PC-3 (cell line): ENCODE data around the gene PABPN1L. TPM values are rescaled to one million over a fixed set of nuclear protein-coding genes. Genes with fewer than 3 reads are reported as not detected.

Experiments used
- ATAC-seq: fragments of 200-7000 bp; cut with Tn5 transposase; 2 replicates; pipeline ENCODE4 v1.9.1; 2020; ENCODE audit warnings: mild to moderate bottlenecking, moderate library complexity
- BruUV-seq: library from RNA; stranded (reverse); fragments of 400-500 nt; replicated peaks from 2 replicates; lab custom pipeline; 2021; lab: Mats Ljungman, UMichigan
- CTCF ChIA-PET: fragments of 300-600 bp; sonication (Branson Sonifier 250); formaldehyde crosslinking; loops from one replicate; lab custom pipeline; 2022; ENCODE audit warnings: antibody characterized with exemption; lab: Charles Lee
- POLR2A ChIA-PET: fragments of 300-600 bp; sonication (Branson Sonifier 250); formaldehyde crosslinking; loops from one replicate; lab custom pipeline; 2022; ENCODE audit warnings: antibody characterized with exemption; ENCODE audit not compliant: unreplicated experiment; lab: Charles Lee
- DNase-seq: peaks from one replicate; pipeline ENCODE4 v3.0.0-alpha.2; 2015
- H2AFZ ChIP-seq: fragments of 300-600 bp; sonication (generic); 2 replicates; pipeline ENCODE4 v1.6.0; 2016; ENCODE audit warnings: antibody characterized with exemption, low read length
- H3F3A ChIP-seq: fragments of 300-600 bp; sonication (generic); one replicate; pipeline ENCODE4 v1.6.0; 2017; ENCODE audit warnings: antibody characterized with exemption, low read length, control low read depth, mild to moderate bottlenecking; ENCODE audit not compliant: unreplicated experiment
- H3K27ac ChIP-seq: fragments of 300-600 bp; sonication (generic); 2 replicates; pipeline ENCODE4 v1.5.1; 2016; ENCODE audit warnings: mild to moderate bottlenecking, low read length
- H3K27me3 ChIP-seq: fragments of 300-600 bp; sonication (generic); 2 replicates; pipeline ENCODE4 v1.6.1; 2016; ENCODE audit warnings: low read length, mixed read lengths
- H3K36me3 ChIP-seq: fragments of 300-600 bp; sonication (generic); 2 replicates; pipeline ENCODE4 v1.6.1; 2016; ENCODE audit warnings: low read depth, mixed run types, low read length, mixed read lengths
- H3K4me1 ChIP-seq: fragments of 300-600 bp; sonication (generic); 2 replicates; pipeline ENCODE4 v1.5.1; 2016; ENCODE audit warnings: low read length; ENCODE audit not compliant: insufficient read depth
- H3K4me2 ChIP-seq: fragments of 300-600 bp; sonication (generic); 2 replicates; pipeline ENCODE4 v1.6.0; 2016; ENCODE audit warnings: low read length
- H3K4me3 ChIP-seq: fragments of 300-600 bp; sonication (generic); 2 replicates; pipeline ENCODE4 v1.5.1; 2016; ENCODE audit warnings: mild to moderate bottlenecking, low read length, mixed read lengths
- H3K79me2 ChIP-seq: fragments of 300-600 bp; sonication (generic); 2 replicates; pipeline ENCODE4 v1.6.1; 2017; ENCODE audit warnings: low read length, mixed read lengths
- H3K9ac ChIP-seq: fragments of 300-600 bp; sonication (generic); 2 replicates; pipeline ENCODE4 v1.6.0; 2016; ENCODE audit warnings: mild to moderate bottlenecking, low read length
- H3K9me2 ChIP-seq: fragments of 300-600 bp; sonication (generic); replicated peaks from 2 replicates; pipeline ENCODE4 v1.6.1; 2016; ENCODE audit warnings: mixed run types, low read length, mixed read lengths
- H3K9me3 ChIP-seq: fragments of 300-600 bp; sonication (generic); 2 replicates; pipeline ENCODE4 v1.6.1; 2016; ENCODE audit warnings: low read length, mixed read lengths
- H4K20me1 ChIP-seq: fragments of 300-600 bp; sonication (generic); 2 replicates; pipeline ENCODE4 v1.6.1; 2016; ENCODE audit warnings: low read length, mixed read lengths
- CTCF ChIP-seq: fragments of 300-600 bp; sonication (generic); conservative IDR thresholded peaks from 2 replicates; pipeline ENCODE4 v1.5.1; 2017; ENCODE audit warnings: antibody characterized with exemption, low read depth, mild to moderate bottlenecking, low read length
- EZH2 ChIP-seq: fragments of 300-600 bp; sonication (generic); IDR thresholded peaks from one replicate; pipeline ENCODE4 v1.6.1; 2017; ENCODE audit warnings: antibody characterized with exemption, mild to moderate bottlenecking, low read length; ENCODE audit not compliant: unreplicated experiment
- EZH2phosphoT487 ChIP-seq: fragments of 300-600 bp; sonication (generic); IDR thresholded peaks from 2 replicates; pipeline ENCODE4 v1.6.1; 2018; ENCODE audit warnings: mild to moderate bottlenecking, antibody characterized with exemption, low read length, borderline replicate concordance
- intact Hi-C: fragments of 100-400 bp; cut with micrococcal nuclease; formaldehyde crosslinking; loops from 2 replicates; pipeline ENCODE4 v1.9.0; 2023
- total RNA-seq: library from RNA; depleted of rRNA; stranded (reverse); fragments of >200 nt; gene quantifications from 2 replicates; pipeline ENCODE4 v1.2.3, GENCODE V29; 2014

Gene PABPN1L
- total RNA-seq, 1 experiment from 2014 or later: not detected

DNA sequence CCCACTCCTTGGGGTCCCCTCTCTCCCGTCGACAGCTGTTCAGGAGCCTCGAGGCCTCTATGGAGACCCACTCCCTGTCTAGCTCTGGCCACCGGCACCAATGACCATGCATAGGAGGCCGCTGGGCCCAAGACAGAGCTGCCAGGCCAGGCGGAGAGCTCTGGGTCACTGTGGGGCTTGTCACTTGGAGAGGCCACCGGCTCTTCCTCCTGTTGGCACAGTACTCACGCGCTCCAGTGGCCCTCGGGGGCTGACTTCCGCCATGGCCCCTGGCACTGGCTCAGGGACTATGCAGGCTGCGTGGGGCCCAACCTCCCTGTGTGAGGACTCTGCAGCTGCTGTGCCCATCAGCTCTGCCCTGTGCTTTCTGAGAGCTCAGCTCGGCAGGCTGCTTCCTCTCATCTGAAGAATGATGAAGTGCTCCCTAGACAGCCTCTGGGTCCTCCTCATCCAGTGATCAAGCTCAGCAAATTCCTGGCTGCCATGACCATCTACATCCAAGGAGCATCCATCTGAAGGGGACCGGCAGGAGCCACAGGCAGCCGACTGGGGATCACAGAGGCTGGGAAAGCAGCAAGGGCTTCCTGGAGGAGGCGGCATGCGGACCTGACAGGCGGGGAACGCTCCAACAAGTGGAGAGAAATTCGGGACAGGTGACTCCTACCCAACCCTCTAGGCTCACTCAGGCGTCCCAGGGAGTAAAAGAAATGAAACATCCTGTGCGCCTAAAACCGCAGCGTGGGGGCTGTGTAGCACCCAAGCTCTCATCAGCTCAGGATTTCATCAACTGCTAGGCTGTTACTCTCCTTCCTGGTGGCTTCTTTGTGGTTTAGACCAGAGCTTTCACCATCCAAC lies 26.5 kb downstream of the PABPN1L start:
- intact Hi-C loops: no loop called here
- ChIA-PET POLR2A (no interaction called here), CTCF (no interaction called here)
- H3K9me3 ChIP-seq: no peaks in the 10 kb centered on the region
- H3K4me2 ChIP-seq: no peak overlapping the region
- H4K20me1 ChIP-seq: no peaks in the 10 kb centered on the region
- H3K4me3 ChIP-seq: no peak overlapping the region
- no peaks in the 10 kb centered on the region for H3K4me1 ChIP-seq
- TF ChIP-seq EZH2 (no peak), EZH2phosphoT487 (no peak), CTCF (no peak)
- no peaks in the 10 kb centered on the region for H3K9me2 ChIP-seq
- DNase-seq (no peak), ATAC-seq (no peak)
- no peak overlapping the region for H2AFZ ChIP-seq
- H3K79me2 ChIP-seq: no peaks in the 10 kb centered on the region
- H3K36me3 ChIP-seq: no peaks in the 10 kb centered on the region
- no TSS peak for BruUV-seq
- H3F3A ChIP-seq: no peaks in the 10 kb centered on the region
- H3K27ac ChIP-seq: no peak overlapping the region
- no peak overlapping the region for H3K9ac ChIP-seq
- no peaks in the 10 kb centered on the region for H3K27me3 ChIP-seq

GRCh38 chr16:88839026-88839529 lies 27.4 kb downstream of the PABPN1L start:
- ChIA-PET POLR2A (no interaction called here), CTCF (no interaction called here)
- intact Hi-C loops: no loop called here
- Histone ChIP-seq H3K4me3 (no peak overlapping the region), H3K4me2 (no peak overlapping the region), H3K4me1 (no peaks in the 10 kb centered on the region), H3K79me2 (no peaks in the 10 kb centered on the region), H2AFZ (no peak overlapping the region), H3K27ac (no peak overlapping the region), H3K9me3 (no peaks in the 10 kb centered on the region), H3K9ac (no peak overlapping the region), H3K27me3 (no peaks in the 10 kb centered on the region), H4K20me1 (no peaks in the 10 kb centered on the region), H3F3A (no peaks in the 10 kb centered on the region), H3K9me2 (no peaks in the 10 kb centered on the region), H3K36me3 (no peaks in the 10 kb centered on the region)
- DNase-seq (no peak), ATAC-seq (no peak)
- TF ChIP-seq EZH2 (no peak), EZH2phosphoT487 (no peak), CTCF (no peak)
- no TSS peak for BruUV-seq

- Histone ChIP-seq H3K4me1 (no peaks in the 10 kb centered on the region), H2AFZ (no peak overlapping the region), H3K27me3 (no peaks in the 10 kb centered on the region), H3K79me2 (no peaks in the 10 kb centered on the region), H3K36me3 (no peaks in the 10 kb centered on the region), H3K9ac (no peak overlapping the region), H3F3A (no peaks in the 10 kb centered on the region), H3K4me3 (no peak overlapping the region), H4K20me1 (no peaks in the 10 kb centered on the region), H3K4me2 (no peak overlapping the region), H3K9me3 (no peaks in the 10 kb centered on the region), H3K9me2 (no peaks in the 10 kb centered on the region), H3K27ac (no peak overlapping the region)
- ATAC-seq (no peak), DNase-seq (no peak)
- TF ChIP-seq EZH2 (no peak), CTCF (no peak), EZH2phosphoT487 (no peak)
- ChIA-PET CTCF (no interaction called here), POLR2A (no interaction called here)
- no TSS peak for BruUV-seq
- intact Hi-C loops: no loop called here
Observed at GRCh38 chr16:88838566-88838965, 27.9 kb downstream of the PABPN1L start.
